Urinary bladder (tissue), 4 donors: Measurements from ENCODE around the gene MORN3. TPM values are rescaled to one million over a fixed set of nuclear protein-coding genes. Genes with fewer than 3 reads are reported as not detected.
"Not testable (repeated sequence)": the region's sequence is repeated elsewhere in the genome, so short reads cannot be mapped to it uniquely, and the experiment has no call there.

Experiments used
- DNase-seq: peaks from one replicate; pipeline ENCODE4 v3.0.0-alpha.2; 2015; ENCODE audit errors: extremely low spot score
- H3K27ac ChIP-seq: one replicate; pipeline ENCODE4 v1.5.1; 2013; ENCODE audit warnings: low read depth, mild to moderate bottlenecking, moderate library complexity
- H3K36me3 ChIP-seq: one replicate; pipeline ENCODE4 v1.6.1; 2013; ENCODE audit warnings: mild to moderate bottlenecking, moderate library complexity; ENCODE audit not compliant: insufficient read depth
- H3K4me1 ChIP-seq: one replicate; pipeline ENCODE4 v1.6.1; 2013; ENCODE audit warnings: mild to moderate bottlenecking, moderate library complexity; ENCODE audit not compliant: insufficient read depth
- H3K4me3 ChIP-seq: one replicate; pipeline ENCODE4 v1.5.1; 2013; ENCODE audit warnings: low read depth, low read length
- WGBS: extraction: QIAGEN DNeasy Blood & Tissue Kit; methylation state at CpG from one replicate; pipeline ENCODE4 v1.1.7; 2013; 5-methylcytosine and 5-hydroxymethylcytosine counted together
- polyA plus RNA-seq: library from polyadenylated mRNA; stranded (reverse); fragments of 200-250 nt; gene quantifications from one replicate; pipeline ENCODE4 v1.2.3, GENCODE V29; 2013
- total RNA-seq: library from RNA; depleted of rRNA; stranded (reverse); fragments of >200 nt; gene quantifications from one replicate; pipeline ENCODE4 v1.2.3, GENCODE V29; 2014
- donor health status: healthy with polysubstance abuse.
- donor health status: healthy.

MORN3 gene
- total and polyA plus RNA-seq, 2 donors = 0.16 to 0.34 TPM

GRCh38 chr12:121708313-121709063 lies 39.0 kb upstream of the MORN3 start:
- Histone ChIP-seq H3K4me3 (no peak overlapping the region), H3K36me3 (no peaks in the 10 kb centered on the region), H3K27ac (no peak overlapping the region), H3K4me1 (no peaks in the 10 kb centered on the region)
- DNase-seq = no peak
- WGBS = 78% methylated on average over 7 of the region's 7 CpGs

GRCh38 chr12:121705514-121705913 lies 36.1 kb upstream of the MORN3 start:
- Histone ChIP-seq H3K4me1 (no peaks in the 10 kb centered on the region), H3K4me3 (no peak overlapping the region), H3K36me3 (no peaks in the 10 kb centered on the region), H3K27ac (no peak overlapping the region)
- DNase-seq = no peak

GRCh38 chr12:121702944-121703343 lies 33.5 kb upstream of the MORN3 start:
- Histone ChIP-seq H3K4me1 (no peaks in the 10 kb centered on the region), H3K4me3 (no peak overlapping the region), H3K27ac (no peak overlapping the region), H3K36me3 (no peaks in the 10 kb centered on the region)
- no peak for DNase-seq
- WGBS = 93% methylated on average over 6 of the region's 6 CpGs

- 90% methylated on average over 3 of the region's 3 CpGs for WGBS
- DNase-seq = no peak
- no peak overlapping the region for H3K4me3 ChIP-seq
- H3K27ac ChIP-seq = no peak overlapping the region
- H3K4me1 ChIP-seq = no peaks in the 10 kb centered on the region
- H3K36me3 ChIP-seq = no peaks in the 10 kb centered on the region
Measured at GRCh38 chr12:121701667-121702277, 32.3 kb upstream of the MORN3 start.

- not testable (repeated sequence) for H3K4me1 ChIP-seq, H3K36me3 ChIP-seq, H3K27ac ChIP-seq, H3K4me3 ChIP-seq, DNase-seq
- 97% methylated on average over 6 of the region's 6 CpGs for WGBS
Measured at GRCh38 chr12:121697861-121698260, 28.4 kb upstream of the MORN3 start.

- no peaks in the 10 kb centered on the region for H3K4me1 ChIP-seq
- DNase-seq = no peak
- 41% methylated on average over 9 of the region's 9 CpGs for WGBS
- H3K27ac ChIP-seq = no peak overlapping the region
- no peaks in the 10 kb centered on the region for H3K36me3 ChIP-seq
- no peak overlapping the region for H3K4me3 ChIP-seq
Measured at GRCh38 chr12:121697093-121697698, 27.7 kb upstream of the MORN3 start.

- Histone ChIP-seq H3K4me1 (no peaks in the 10 kb centered on the region), H3K36me3 (no peaks in the 10 kb centered on the region)
- DNase-seq = no peak
Measured at GRCh38 chr12:121693155-121693687, 23.8 kb upstream of the MORN3 start.

GRCh38 chr12:121692744-121693143 lies 23.3 kb upstream of the MORN3 start:
- 84% methylated on average over 3 of the region's 3 CpGs for WGBS
- not testable (repeated sequence) for DNase-seq, H3K36me3 ChIP-seq

More at GRCh38 chr12:121693155-121693687, 23.8 kb upstream of the MORN3 start:
- 76% methylated on average over 7 of the region's 7 CpGs for WGBS
- Histone ChIP-seq H3K27ac (no peak overlapping the region), H3K4me3 (no peak overlapping the region)

GRCh38 chr12:121689430-121689829 lies 20.0 kb upstream of the MORN3 start:
- Histone ChIP-seq H3K36me3 (no peaks in the 10 kb centered on the region), H3K4me3 (no peak overlapping the region), H3K27ac (no peak overlapping the region), H3K4me1 (no peaks in the 10 kb centered on the region)
- WGBS = 92% methylated on average over 2 of the region's 2 CpGs
- no peak for DNase-seq

More at GRCh38 chr12:121692744-121693143, 23.3 kb upstream of the MORN3 start:
- not testable (repeated sequence) for H3K4me3 ChIP-seq, H3K27ac ChIP-seq, H3K4me1 ChIP-seq

GRCh38 chr12:121688966-121689365 lies 19.5 kb upstream of the MORN3 start:
- H3K36me3 ChIP-seq = no peaks in the 10 kb centered on the region
- no peak overlapping the region for H3K27ac ChIP-seq
- H3K4me1 ChIP-seq = no peaks in the 10 kb centered on the region
- WGBS = 58% methylated on average over 3 of the region's 3 CpGs
- DNase-seq = no peak
- no peak overlapping the region for H3K4me3 ChIP-seq

GRCh38 chr12:121679661-121680197 lies 10.3 kb upstream of the MORN3 start:
- not testable (repeated sequence) for H3K27ac ChIP-seq, H3K36me3 ChIP-seq, H3K4me3 ChIP-seq, DNase-seq, H3K4me1 ChIP-seq
- 84% methylated on average over 13 of the region's 13 CpGs for WGBS

GRCh38 chr12:121678716-121679300 lies 9.4 kb upstream of the MORN3 start:
- DNase-seq = no peak
- no peaks in the 10 kb centered on the region for H3K36me3 ChIP-seq
- no peak overlapping the region for H3K4me3 ChIP-seq
- 46% methylated on average over 9 of the region's 9 CpGs for WGBS
- H3K4me1 ChIP-seq = no peaks in the 10 kb centered on the region
- H3K27ac ChIP-seq = no peak overlapping the region

- Histone ChIP-seq H3K4me3 (no peak overlapping the region), H3K36me3 (no peaks in the 10 kb centered on the region), H3K27ac (no peak overlapping the region), H3K4me1 (no peaks in the 10 kb centered on the region)
- WGBS = 72% methylated on average over 3 of the region's 3 CpGs
- DNase-seq = no peak
Measured at GRCh38 chr12:121678305-121678704, 8.9 kb upstream of the MORN3 start.
